HK-2 (cell line): ENCODE measurements around the gene ARHGEF28.
A peak's percentile ranks its signal among the peaks of the same experiment; 100 is the strongest.

ENCODE experiments used
- DNase-seq: peaks from one replicate; pipeline ENCODE4 v3.0.0-alpha.2; 2018; ENCODE audit not compliant: unreplicated experiment

Gene ARHGEF28

DNA sequence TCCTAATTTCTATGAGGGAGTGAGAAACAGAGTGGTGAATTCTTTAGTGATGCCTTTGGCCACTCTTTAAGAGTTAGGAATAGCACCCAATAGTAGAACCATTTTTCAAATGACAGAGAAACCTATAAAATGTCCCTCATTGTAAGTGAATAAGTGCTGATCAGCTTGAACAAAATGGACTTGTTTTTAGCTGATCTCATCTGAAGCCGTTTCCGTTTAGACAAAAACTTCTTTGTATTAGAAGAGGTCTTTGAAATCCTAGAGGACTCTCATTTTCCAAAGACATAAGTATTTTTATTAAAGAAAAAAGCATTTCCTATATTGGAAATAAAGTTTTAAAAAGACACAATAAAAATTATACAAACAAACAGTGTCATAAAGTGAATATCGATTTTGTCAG lies 273.9 kb downstream of the ARHGEF28 start:
- DNase-seq = no peak

DNA sequence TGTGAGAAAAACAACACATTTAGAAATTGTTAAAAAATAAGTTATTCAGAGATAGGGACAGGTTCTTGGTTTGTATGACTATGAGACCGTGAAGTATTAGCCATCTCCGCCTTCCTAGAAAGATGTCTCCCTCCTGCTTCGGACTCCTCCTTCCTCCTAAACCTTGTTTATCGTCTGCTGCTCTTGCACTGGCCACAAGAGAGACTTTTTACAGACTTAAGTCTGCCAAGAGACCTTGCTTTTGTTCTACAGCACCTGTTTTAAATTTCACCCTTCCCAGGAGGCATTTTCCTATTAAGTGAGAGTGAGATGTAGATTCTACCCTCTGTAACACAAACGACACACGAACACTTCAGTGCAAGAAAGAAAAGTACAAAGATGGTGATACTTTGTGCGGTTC lies 274.6 kb downstream of the ARHGEF28 start:
- no peak for DNase-seq

DNA sequence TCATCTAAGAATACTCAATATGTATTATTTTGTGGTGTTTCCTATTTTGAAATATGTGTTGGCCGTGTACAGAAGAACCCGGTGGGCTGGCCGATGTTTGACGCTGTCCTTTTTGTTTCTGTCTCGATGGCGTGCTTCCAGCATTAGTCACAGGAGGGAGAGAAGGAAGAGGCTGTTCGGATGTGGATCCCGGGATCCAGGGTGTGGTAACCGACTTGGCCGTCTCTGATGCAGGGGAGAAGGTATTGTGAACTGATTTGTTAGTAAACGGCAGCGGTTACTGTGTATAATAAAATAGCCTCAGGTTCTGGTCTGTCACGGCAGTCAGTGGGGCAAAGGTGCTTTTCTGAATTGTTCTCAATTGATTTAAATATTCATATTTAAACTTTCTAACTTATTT lies 275.0 kb downstream of the ARHGEF28 start:
- DNase-seq = no peak

DNA sequence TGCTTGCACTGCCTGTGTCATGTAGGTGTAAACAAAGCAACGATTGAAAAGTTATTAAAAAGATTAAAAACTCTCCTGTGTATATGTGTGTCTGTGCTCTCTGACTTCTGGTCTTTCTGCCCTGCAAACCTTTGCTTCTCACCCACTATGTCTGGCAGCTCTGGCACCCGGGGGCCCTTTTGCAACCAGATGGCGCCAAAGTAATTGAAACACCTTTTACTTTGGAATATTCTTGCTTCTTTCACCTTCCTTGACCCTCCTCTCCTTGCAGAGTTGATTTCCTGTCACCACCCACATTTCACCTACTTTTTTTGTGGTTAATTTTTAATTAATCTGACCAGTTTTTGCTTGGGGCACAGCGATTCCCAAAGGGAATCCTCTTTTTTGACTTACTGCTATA lies 275.5 kb downstream of the ARHGEF28 start:
- DNase-seq = peak; percentile 11

DNA sequence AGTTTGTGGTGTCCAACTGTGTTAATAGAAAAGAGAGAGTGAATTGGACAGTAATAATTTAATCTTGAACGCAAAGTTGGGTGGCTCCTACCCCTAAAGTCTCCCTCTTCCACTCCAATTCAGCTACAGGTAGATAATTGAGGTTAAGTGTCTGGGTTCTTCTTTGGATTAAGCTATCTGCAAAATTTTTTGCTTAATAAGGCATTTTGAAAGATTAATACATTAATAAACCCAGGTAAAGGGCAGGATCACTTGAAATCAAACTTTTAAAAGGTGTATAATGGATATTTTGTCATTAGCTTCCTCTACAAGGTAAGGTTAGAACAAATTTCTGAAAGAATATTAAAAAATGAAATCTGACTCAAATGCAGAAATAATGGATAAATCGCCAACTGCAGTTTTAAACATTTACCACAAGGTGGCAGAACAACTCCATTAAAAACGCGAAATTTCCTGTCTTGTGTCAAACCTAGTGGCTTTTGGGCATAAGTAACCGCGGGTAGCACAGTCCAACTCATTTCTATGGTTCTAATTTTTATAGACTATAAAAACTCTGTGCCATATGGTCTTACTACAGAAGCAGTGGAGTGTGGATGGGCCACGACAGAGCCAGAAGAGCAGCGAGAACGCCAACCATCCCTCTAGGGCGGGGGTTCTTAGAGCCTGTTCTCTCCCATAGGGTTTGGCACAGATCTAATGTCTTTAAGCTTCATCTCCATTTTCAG lies 276.5 kb downstream of the ARHGEF28 start:
- no peak for DNase-seq

DNA sequence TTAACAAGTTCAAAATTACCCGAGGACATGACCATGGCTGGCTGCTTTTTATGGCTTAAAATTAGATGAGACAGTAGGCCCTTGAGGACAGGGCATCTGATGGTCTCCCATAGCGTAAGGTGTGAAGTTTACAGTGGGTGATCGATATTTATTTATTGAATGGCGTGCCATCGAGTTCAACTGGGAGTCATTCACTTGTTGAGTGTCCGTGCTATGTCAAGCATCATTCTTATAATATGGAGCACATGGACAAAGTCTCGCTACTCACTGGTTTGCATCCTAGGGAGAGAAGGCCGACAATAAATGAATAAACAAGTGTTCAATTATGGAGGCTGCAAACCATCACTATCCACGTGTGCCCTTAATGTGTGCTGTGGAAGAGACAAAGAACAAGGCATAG lies 277.2 kb downstream of the ARHGEF28 start:
- DNase-seq = no peak

DNA sequence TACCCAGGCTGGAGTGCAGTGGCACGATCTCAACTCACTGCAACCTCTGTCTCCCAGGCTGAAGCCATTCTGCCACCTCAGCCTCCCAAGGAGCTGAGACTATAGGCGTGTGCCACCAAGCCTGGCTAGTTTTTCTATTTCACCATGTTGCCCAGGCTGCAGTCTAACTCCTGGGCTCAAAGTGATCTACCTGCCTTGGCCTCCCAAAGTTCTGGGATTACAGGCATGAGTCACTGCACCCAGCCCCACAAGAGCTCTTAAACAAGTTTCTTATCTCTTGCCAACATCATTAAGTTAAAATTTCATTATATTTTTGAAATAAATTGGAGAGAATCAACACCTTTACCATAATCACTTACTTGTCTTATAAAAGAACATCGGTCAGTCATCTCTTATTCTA lies 280.3 kb downstream of the ARHGEF28 start:
- no peak for DNase-seq

DNA sequence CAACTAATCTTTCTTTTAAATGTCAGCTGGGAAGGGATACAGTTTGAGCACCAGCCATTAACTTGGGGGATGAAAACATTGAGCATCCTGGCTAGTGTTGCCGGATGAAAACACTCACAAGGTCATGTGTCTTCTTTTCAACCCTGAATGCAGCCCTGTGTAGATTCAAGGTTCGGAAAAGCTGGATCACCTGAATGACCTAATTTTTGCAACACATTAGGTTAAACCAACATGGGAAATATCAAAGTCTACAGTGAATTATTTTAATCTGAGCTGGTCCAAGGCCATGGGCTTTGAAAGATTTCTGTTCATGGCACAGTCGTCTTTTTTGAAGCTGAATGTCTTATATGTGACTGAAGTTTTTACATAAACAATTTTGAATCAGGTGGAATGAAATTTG lies 281.2 kb downstream of the ARHGEF28 start:
- no peak for DNase-seq

DNA sequence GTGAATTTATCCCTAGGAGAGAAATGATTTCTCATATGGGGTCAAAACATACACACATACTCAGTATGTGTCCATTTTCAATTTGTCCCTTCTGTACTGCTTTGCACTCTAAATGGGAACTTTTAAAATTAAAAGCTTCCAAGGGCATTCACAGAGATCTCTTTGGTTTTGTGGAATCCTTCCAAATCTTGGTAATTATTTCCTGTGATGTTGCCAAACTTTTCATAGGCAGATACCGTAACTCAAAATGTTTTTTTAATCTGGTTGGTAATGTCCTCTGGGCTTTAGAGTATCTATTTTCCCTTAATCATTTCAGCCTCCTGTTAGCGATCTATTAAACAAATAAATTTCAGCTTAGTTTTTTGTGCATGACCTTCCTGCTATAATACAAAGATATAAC lies 282.4 kb downstream of the ARHGEF28 start:
- no peak for DNase-seq

DNA sequence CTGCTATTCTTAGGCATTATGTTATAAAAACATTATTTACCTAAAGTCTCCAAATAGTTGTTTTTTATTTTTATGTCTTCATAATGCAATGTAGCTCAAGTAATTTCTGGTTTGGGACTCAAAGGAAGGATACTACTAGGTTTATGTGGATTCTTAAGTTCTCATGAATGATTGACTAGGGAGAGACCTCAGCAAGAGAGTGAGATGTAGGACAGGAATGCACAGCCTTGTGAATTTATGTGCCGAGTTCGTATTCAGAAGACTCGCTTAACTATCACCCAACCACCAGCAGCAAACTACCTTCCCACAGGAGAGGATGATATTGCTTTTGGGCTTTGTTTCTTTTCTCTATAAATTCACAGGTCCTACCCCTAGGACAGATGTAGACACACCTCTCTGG lies 282.9 kb downstream of the ARHGEF28 start:
- no peak for DNase-seq

DNA sequence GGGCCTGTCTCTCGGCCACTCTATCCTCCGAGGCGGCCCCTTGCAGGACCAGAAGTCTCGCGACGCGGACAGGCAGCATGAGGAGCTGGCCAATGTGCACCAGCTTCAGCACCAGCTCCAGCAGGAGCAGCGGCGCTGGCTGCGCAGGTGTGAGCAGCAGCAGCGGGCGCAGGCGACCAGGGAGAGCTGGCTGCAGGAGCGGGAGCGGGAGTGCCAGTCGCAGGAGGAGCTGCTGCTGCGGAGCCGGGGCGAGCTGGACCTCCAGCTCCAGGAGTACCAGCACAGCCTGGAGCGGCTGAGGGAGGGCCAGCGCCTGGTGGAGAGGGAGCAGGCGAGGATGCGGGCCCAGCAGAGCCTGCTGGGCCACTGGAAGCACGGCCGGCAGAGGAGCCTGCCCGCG lies 283.5 kb downstream of the ARHGEF28 start:
- no peak for DNase-seq

DNA sequence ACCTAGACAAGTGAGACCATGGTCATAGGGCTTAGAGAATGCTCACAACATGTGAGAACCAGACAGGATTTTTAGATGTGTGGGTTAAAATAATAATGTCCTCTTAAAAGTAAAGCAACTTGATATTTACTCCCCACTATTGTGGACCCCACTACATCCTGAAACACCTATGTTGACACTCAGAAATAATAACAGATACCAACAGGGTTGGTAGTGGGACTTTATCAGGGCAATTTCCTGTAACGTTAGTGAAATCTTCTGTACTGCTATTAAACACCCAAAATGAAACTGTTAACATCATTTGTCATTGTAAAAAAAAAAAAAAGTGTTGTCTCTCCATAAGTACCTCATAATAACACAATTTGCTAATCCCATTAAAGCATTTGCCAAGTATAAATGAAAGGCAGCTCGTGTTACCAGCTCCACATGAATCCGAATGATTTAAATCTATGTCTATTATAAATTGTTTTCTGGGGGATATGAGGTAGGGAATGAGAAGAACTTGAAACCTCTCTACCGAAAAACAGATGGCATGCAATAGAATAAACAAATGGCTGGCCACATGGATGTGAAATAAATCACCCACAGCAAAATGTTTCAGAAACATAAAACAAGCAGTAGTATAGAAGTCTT lies 285.9 kb downstream of the ARHGEF28 start:
- no peak for DNase-seq

DNA sequence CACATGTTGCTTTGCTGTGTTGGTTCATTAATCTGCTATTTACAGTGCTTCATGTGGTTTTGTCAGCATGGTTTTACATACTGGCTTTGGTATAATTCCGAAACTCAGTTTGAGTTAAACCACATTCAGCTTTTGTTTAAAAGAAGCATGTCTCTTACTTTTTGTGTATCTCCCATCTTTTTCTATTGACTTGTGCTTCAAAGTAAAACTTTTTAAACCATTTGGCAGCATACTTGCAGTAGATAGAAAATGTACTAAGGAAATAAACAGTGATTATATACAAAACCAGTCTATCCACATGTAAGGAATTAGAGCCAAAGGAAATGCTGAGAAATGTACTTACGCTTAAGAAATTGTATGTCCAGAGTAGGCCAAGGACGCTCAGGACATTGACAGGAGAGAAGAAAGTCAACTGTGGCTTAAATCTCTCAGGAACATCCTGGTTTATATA lies 286.9 kb downstream of the ARHGEF28 start:
- no peak for DNase-seq

DNA sequence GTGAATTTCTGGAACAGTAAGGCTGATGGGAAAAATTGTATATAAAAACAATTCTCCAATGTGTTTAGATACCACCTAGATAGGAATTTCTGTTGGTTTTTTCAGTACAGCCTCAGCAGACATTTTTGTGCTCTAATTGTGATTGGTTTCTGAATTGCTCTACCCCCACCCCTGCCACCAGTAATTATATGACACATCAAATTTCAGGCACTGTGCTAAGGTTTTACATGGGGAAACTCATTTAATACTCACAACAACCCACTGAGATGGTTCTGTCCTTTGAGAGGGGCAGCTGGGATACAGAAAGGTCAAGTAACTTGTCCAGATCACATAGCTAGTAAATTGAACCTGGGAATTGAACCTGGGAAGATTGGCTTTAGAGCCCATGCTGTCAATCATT lies 288.0 kb downstream of the ARHGEF28 start:
- DNase-seq = no peak

DNA sequence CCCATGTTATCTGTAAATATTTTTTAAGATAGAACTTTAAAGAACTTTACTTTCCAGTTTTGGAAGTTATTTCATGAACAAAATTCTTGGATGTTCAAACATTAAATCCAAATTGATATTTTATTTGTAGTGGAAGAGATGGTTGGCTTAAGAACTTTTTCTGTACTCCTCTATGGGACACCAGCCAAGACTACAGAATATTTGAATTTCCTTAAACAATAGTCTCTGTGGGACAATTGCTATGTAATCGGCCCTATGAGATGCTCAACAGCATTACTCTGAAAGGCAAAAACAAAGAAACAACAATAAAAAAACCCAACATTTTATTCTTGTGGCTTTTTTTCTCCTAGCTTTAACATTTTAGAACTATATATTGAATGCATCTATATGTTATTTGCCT lies 289.3 kb downstream of the ARHGEF28 start:
- no peak for DNase-seq

DNA sequence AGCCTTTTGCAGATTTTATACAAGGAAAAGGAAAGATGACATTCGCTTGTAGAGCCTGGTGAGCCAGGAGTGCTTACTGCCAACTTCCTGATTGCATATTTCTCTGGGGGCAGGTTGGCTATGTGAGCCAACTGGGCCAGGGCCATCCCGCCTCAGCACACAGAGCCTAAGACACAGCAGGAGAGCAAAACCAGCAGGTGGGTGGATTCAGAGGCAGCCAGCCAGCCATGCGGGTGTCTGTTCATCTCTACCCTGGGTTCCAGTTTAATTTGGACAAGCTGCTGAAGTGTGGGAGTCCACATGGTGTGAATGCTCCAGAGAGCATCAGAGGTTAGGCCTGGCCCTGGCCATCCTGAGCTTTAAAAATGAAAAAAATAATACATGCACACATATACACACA lies 291.4 kb downstream of the ARHGEF28 start:
- no peak for DNase-seq

DNA sequence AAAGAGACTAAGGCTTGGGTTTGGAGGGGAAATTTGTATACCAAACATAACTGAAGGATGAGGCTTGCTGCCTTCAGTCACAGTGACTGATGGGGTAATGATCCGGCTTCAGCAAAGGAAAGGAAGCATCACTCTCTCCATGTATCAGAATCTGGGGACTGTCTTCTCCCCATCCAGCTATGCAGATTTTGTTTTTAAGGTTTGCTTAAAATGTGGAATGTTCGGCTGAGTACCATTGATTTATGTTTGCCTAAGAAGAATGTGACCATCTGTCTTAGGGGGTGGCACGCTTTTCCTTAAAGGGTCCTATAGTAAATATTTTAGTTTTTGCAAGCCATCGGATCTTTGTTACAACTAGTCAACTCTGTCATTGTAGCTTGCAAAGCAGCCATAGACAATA lies 291.9 kb downstream of the ARHGEF28 start:
- no peak for DNase-seq

DNA sequence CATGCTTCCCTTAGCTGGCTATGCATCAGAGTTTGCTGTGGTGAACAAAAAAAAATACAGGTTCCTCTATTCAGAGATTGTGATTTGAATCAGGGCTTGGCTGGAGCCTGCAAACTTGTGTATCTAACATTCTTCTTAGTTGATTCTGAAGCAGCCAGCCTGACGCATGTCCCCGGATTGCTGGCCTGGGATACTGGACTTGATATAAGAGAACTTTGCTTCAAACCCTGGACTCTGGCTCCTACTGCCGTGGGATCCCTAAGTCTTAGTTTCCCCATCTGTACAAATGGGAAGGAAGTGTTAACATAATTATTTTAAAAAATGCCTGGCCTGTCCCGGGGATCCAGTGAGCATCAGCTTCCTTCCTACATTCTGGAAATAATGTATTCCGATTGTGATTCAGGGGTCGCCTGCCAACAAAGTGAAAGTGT lies 292.8 kb downstream of the ARHGEF28 start:
- DNase-seq = no peak

DNA sequence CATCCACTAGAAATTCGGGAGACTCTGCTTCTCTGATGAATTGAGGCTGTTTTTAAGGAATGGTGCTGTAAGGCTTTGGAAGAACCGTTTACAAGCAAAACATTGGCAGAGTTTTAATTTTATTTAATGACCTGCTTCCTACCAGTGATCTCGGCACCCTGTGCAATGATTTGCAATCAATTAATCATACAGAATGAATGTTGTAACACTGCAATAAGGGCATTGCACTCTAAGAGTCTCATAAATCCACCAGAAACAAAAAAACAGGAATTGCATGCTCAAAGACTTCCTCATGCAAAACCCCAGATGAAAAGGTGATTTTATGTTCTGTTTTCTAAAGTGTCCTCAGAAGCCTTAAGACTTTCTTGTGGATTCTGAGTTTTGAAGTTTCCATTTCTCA lies 295.7 kb downstream of the ARHGEF28 start:
- DNase-seq = no peak

DNA sequence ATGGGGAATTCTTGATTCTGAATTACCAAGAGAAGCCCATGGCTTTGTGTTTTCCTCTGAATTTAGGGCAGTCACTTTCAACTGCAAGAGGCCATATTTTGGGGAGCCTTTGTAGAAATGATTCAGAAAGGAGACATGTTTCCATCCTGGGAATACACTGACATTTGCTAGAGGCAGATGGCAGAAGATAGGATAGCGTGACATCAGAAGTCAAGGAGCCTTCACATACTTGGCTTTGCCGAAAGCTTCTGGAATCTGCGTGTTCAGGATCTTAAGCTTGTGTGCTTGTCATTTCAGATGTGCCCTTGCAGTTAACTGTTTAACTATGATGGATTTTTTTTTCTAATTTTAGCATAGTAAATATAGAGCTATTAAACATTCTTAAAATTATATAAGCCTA lies 296.2 kb downstream of the ARHGEF28 start:
- no peak for DNase-seq

DNA sequence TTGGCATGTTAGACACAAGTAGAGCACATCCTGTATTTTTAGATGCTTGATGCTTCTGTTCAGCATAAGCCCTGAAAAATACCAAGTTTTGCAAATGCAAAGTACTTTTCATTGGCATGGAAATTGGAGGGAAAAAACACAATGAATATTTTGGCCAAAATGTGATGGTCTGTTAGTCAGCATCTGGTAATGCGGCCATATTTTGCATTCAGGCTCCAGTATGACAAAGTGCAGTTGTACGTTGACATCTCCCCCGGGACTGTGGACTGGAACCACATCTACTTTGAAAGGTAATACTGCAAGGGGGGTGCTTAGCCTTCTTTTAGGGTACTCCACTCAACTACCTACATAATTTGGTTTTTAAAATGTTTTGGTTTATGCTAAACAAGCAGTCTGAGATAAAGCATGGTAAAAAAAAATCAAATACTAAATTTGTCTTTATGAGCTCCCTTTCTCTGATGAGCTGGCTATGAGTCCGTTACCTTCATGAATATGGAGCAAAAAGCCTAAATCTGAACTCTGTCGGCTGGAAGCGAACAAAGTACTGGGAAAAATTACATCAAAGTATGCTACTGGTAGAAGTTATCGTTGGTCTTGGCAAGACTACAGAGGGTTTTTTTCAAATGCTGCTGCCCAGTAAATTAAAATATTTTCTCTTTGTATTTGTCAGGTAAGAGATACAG lies 297.0 kb downstream of the ARHGEF28 start:
- DNase-seq = no peak

DNA sequence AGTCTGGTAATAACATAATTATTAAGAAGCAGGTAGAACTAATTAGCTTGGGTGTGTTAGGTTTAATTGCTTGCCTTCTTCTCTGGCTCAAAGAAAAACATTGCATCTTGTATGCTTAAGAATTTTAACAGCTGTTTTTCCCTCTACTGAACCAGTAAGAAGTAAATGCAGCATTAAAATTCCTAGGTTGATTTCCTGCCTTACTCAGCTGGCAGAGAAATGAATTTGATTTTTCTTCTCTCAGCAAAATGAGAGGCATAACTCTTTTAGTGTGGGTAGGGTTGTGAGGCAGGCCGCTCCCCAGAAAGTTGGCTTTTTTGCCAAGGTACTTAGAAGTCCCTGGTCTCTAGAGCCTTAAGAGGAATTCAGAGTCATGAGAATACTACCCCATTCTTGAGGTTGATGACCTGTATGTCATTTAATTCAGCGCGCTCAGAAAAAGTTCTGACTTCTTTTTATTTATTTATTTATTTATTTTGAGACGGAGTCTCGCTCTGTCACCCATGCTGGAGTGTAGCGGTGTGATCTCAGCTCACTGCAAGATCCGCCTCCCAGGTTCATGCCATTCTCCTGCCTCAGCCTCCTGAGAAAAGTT lies 302.6 kb downstream of the ARHGEF28 start:
- DNase-seq = no peak

DNA sequence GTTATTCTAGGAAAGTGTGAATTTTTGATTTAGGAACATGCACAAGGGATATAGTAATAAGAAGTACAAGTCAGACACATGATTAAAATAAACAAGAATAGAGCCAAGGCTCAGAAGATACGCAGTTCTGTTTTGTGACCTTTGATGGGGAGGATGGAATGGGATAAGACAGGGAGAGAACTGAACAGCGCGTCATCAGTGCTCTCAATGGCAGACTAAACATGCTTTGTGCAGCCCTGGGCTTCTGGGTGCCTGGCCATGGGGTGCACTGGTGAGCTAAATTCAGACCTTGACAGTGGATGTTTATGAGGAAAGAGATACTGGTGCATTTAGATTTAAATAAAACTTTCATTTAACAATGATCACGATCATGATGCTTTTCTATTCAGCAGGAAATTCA lies 309.7 kb downstream of the ARHGEF28 start:
- DNase-seq = no peak
